ENCODE measurements around the gene PRKN.

The PRKN gene

GRCh38 chr6:162615016-162615705 lies 112.4 kb downstream of the PRKN start:
- DNase-seq (ENCODE audit: low spot score): no peak

GRCh38 chr6:162613310-162613709 lies 114.3 kb downstream of the PRKN start:
- DNase-seq (ENCODE audit: low spot score): no peak

GRCh38 chr6:162612613-162613012 lies 115.0 kb downstream of the PRKN start:
- no peak for DNase-seq (ENCODE audit: low spot score)

- no peak for DNase-seq (ENCODE audit: low spot score)
Measured at GRCh38 chr6:162610351-162610750, 117.2 kb downstream of the PRKN start.

- DNase-seq (ENCODE audit: low spot score): no peak
Measured at GRCh38 chr6:162605881-162606280, 121.7 kb downstream of the PRKN start.

GRCh38 chr6:162603231-162604015 lies 124.1 kb downstream of the PRKN start:
- no peak for DNase-seq (ENCODE audit: low spot score)

- DNase-seq (ENCODE audit: low spot score): no peak
Measured at GRCh38 chr6:162602759-162603158, 124.8 kb downstream of the PRKN start.

GRCh38 chr6:162596676-162597075 lies 130.9 kb downstream of the PRKN start:
- no peak for DNase-seq (ENCODE audit: low spot score)

- no peak for DNase-seq (ENCODE audit: low spot score)
Measured at GRCh38 chr6:162591517-162591916, 136.0 kb downstream of the PRKN start.

GRCh38 chr6:162581988-162582780 lies 145.4 kb downstream of the PRKN start:
- DNase-seq (ENCODE audit: low spot score): no peak

- no peak for DNase-seq (ENCODE audit: low spot score)
Measured at GRCh38 chr6:162580619-162581018, 146.9 kb downstream of the PRKN start.

GRCh38 chr6:162576016-162576415 lies 151.6 kb downstream of the PRKN start:
- DNase-seq (ENCODE audit: low spot score): no peak

- no peak for DNase-seq (ENCODE audit: low spot score)
Measured at GRCh38 chr6:162572240-162572639, 155.3 kb downstream of the PRKN start.

GRCh38 chr6:162568266-162568665 lies 159.3 kb downstream of the PRKN start:
- no peak for DNase-seq (ENCODE audit: low spot score)

GRCh38 chr6:162562041-162562440 lies 165.5 kb downstream of the PRKN start:
- DNase-seq (ENCODE audit: low spot score): no peak

GRCh38 chr6:162560891-162561290 lies 166.7 kb downstream of the PRKN start:
- DNase-seq (ENCODE audit: low spot score): no peak

GRCh38 chr6:162554531-162554930 lies 173.0 kb downstream of the PRKN start:
- no peak for DNase-seq (ENCODE audit: low spot score)

- no peak for DNase-seq (ENCODE audit: low spot score)
Measured at GRCh38 chr6:162546905-162547304, 180.7 kb downstream of the PRKN start.

GRCh38 chr6:162543221-162543620 lies 184.3 kb downstream of the PRKN start:
- DNase-seq (ENCODE audit: low spot score): no peak

GRCh38 chr6:162541019-162541601 lies 186.5 kb downstream of the PRKN start:
- no peak for DNase-seq (ENCODE audit: low spot score)

- no peak for DNase-seq (ENCODE audit: low spot score)
Measured at GRCh38 chr6:162539321-162539720, 188.2 kb downstream of the PRKN start.

GRCh38 chr6:162538643-162539064 lies 188.9 kb downstream of the PRKN start:
- no peak for DNase-seq (ENCODE audit: low spot score)

Data from NAMALWA (cell line).